ENCODE results near the gene TECPR2. TPM values are rescaled to one million over a fixed set of nuclear protein-coding genes. Genes with fewer than 3 reads are reported as not detected.
A peak's percentile ranks its signal among the peaks of the same experiment; 100 is the strongest.
"Not testable (repeated sequence)": the region's sequence is repeated elsewhere in the genome, so short reads cannot be mapped to it uniquely, and the experiment has no call there.

TECPR2 gene
- total RNA-seq, 2 donors from 2014 or later: 8.4 to 16.6 TPM

DNA sequence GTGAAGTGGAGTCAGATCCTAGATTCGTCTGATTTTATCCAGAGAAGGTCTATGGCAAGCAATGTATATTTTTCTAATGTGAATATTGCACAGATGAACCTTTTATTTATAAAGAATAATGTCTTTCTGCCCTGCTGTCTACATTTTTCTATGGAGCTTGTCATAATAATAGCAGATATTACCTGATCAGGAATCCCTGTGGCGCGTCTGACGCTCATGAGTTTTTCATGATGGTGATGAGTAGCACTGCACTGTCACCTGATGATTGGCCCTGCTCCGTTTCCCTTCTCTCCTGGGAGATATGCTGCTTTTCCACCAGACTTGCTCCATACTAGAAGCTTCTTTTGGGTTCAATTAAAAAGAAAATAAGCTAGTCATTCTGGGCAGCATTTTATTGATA lies 20.5 kb upstream of the TECPR2 start:
- H3K4me1 Mint-ChIP-seq: peaks cover 4% of the 10 kb centered on the region
- ATAC-seq (no peak), DNase-seq (no peak)
- H3K27ac Mint-ChIP-seq: no peak overlapping the region
- H3K36me3 Mint-ChIP-seq (ENCODE audit: low read depth): peaks cover 2% of the 10 kb centered on the region
- H3K27me3 Mint-ChIP-seq: no peaks in the 10 kb centered on the region
- no peaks in the 10 kb centered on the region for H3K9me3 ChIP-seq (ENCODE audit: control insufficient read depth, low read length, poor library complexity, severe bottlenecking)
- H3K4me3 Mint-ChIP-seq: no peak overlapping the region

DNA sequence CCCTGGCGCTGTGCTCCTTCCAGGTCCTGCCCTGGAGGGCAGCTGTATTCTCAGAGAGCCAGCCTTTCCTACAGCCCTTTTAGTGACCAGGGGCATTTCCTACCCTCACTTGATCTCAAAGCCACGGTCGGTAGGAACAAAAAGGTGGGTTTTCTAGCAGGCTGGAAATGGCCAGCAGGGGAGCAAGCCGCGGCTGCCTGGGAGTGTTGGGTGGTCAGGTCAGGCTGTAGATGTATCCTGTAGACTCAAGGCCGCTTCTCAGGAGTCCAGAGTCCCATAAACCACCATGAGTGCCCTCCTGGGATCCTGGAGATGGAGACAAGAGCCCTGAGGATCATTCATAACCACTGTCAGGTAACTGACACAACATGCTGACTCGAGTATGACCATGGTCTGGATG lies 18.7 kb upstream of the TECPR2 start:
- no peak for ATAC-seq
- no peak overlapping the region for H3K27ac Mint-ChIP-seq

DNA sequence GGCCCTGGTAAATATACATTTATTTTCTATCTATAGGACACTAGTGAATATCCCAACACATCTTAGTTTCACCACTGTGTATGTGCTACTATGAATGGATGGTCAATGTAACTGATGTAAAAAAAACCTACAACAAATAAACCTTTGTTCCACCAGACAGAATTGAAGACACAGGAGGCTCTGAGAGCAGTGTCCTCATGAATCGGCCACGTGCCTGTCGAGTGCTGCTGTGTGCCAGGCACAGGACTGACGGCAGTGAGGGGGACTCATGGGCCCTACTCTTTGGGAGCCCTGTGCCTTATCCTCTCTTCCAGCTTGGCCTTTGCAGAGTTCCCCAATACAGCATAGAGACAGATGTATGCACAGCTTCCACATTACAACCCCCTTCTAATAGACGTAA lies 18.3 kb upstream of the TECPR2 start:
- Mint-ChIP-seq H3K27me3 (no peaks in the 10 kb centered on the region), H3K36me3 (ENCODE audit: low read depth) (no peaks in the 10 kb centered on the region), H3K4me1 (peaks cover 2% of the 10 kb centered on the region), H3K27ac (peak overlapping the region; percentile 57), H3K4me3 (no peak overlapping the region)
- DNase-seq (no peak), ATAC-seq (no peak)
- H3K9me3 ChIP-seq (ENCODE audit: control insufficient read depth, low read length, poor library complexity, severe bottlenecking): no peaks in the 10 kb centered on the region

More for the DNA sequence above, 18.7 kb upstream of the TECPR2 start:
- H3K36me3 Mint-ChIP-seq (ENCODE audit: low read depth): no peaks in the 10 kb centered on the region
- DNase-seq: no peak
- no peak overlapping the region for H3K4me3 Mint-ChIP-seq
- peaks cover 2% of the 10 kb centered on the region for H3K4me1 Mint-ChIP-seq
- H3K27me3 Mint-ChIP-seq: no peaks in the 10 kb centered on the region
- no peaks in the 10 kb centered on the region for H3K9me3 ChIP-seq (ENCODE audit: control insufficient read depth, low read length, poor library complexity, severe bottlenecking)

DNA sequence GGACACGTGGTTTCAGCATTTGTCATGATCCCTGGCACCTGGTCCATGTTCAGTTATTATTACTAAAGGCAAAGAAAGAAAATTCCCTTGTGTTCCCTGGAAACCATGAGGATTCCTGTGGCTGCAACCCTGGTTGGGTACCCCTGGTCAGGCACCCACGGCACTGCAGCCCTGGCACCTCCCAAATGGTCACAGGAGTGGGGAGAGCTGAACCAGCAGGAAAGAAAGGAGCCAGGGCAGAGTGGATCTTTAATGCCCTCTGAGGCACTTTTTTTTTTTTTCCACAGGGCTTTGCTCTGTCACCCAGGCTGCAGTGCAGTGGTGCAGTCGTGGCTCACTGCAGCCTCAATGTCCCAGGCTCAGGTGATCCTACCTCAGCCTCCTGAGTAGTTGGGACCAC lies 17.5 kb upstream of the TECPR2 start:
- Mint-ChIP-seq H3K27me3 (no peaks in the 10 kb centered on the region), H3K27ac (peak overlapping the region; percentile 57), H3K4me1 (peaks cover 2% of the 10 kb centered on the region), H3K36me3 (ENCODE audit: low read depth) (no peaks in the 10 kb centered on the region), H3K4me3 (no peak overlapping the region)
- no peaks in the 10 kb centered on the region for H3K9me3 ChIP-seq (ENCODE audit: control insufficient read depth, low read length, poor library complexity, severe bottlenecking)
- DNase-seq (no peak), ATAC-seq (no peak)

DNA sequence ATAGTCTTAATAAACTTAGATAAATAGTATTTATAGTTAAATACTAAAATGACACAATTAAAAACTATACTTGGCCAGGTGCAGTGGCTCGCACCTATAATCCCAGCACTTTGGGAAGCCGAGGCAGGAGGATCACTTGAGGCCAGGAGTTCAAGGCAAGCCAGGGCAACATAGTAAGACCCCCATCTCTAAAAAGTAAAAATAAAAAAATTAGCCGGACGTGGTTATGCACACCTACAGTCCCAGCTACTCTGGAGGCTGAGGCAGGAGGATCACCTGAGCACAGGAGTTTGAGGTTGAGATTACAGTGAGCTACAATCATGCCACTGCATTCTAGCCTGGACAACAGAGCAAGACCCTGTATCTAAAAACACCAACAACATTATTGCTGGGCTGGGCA lies 16.1 kb upstream of the TECPR2 start:
- H3K9me3 ChIP-seq (ENCODE audit: control insufficient read depth, low read length, poor library complexity, severe bottlenecking): no peaks in the 10 kb centered on the region
- no peaks in the 10 kb centered on the region for H3K27me3 Mint-ChIP-seq
- DNase-seq (no peak), ATAC-seq (no peak)
- no peaks in the 10 kb centered on the region for H3K36me3 Mint-ChIP-seq (ENCODE audit: low read depth)
- no peak overlapping the region for H3K4me3 Mint-ChIP-seq
- H3K4me1 Mint-ChIP-seq: peaks cover 2% of the 10 kb centered on the region
- no peak overlapping the region for H3K27ac Mint-ChIP-seq

DNA sequence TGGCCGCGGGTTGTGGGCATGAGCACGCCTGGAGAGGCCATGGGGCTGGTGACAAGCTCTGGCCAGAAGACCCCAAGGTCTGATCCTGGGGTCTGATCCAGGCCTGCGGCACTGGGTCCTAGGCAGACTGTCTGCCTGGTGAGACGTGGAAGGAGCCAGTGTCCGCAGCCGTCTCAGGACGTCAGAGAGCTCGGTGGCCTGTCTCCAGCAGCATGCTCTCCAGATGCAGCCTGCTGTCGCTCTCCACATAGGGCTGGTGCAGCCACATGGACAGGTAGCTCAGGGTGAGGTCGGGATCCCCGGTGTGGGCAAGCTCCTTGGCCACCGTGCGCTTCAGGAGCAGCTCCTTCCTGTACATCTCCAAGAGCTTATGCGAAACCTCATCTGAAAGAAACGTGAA lies 14.4 kb upstream of the TECPR2 start:
- Mint-ChIP-seq H3K27ac (no peak overlapping the region), H3K4me3 (no peak overlapping the region), H3K36me3 (ENCODE audit: low read depth) (no peaks in the 10 kb centered on the region), H3K27me3 (no peaks in the 10 kb centered on the region), H3K4me1 (peaks cover 2% of the 10 kb centered on the region)
- DNase-seq: no peak
- no peaks in the 10 kb centered on the region for H3K9me3 ChIP-seq (ENCODE audit: control insufficient read depth, low read length, poor library complexity, severe bottlenecking)
- ATAC-seq: no peak

DNA sequence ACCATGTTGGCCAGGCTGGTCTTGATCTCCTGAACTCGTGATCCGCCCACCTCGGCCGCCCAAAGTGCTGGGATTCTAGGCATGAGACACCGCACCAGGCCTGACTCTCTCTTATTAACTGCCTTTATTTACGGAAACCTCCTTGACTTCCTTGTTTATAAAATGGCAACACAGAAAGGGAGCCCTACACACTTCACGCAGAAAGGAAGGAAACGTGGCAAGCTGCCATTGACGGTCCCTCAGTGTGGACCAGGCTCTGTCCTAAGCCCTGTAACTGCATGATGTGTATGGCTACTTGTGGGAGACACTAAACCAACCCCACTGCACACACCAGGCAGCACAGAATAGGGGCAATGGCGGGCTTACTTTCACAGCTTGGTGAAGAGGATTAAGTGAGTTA lies 11.7 kb upstream of the TECPR2 start:
- Mint-ChIP-seq H3K27me3 (no peaks in the 10 kb centered on the region), H3K27ac (peak overlapping the region; percentile 51), H3K4me1 (peaks cover 2% of the 10 kb centered on the region), H3K4me3 (no peak overlapping the region), H3K36me3 (ENCODE audit: low read depth) (no peaks in the 10 kb centered on the region)
- H3K9me3 ChIP-seq (ENCODE audit: control insufficient read depth, low read length, poor library complexity, severe bottlenecking): no peaks in the 10 kb centered on the region
- ATAC-seq (no peak), DNase-seq (no peak)

DNA sequence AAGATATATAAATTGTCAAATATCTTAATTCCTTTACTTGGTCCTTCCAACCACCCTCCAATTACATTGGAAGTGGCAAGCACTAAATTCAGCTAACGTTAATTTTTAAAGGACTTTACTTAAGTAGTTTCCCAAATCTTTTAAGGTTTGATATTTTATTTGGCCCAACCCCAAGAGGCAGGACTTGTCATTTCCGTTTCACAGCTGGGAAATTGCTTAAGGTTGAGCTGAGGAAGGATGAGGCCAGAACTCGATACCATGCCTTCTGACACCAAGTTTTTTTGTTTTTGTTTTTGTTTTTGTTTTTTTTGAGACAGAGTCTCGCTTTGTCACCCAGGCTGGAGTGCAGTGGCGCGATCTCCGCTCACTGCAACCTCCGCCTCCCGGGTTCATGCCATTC lies 11.1 kb upstream of the TECPR2 start:
- H3K4me1 Mint-ChIP-seq; H3K27ac Mint-ChIP-seq; H3K9me3 ChIP-seq (ENCODE audit: control insufficient read depth, low read length, poor library complexity, severe bottlenecking); ATAC-seq; H3K4me3 Mint-ChIP-seq; H3K36me3 Mint-ChIP-seq (ENCODE audit: low read depth); H3K27me3 Mint-ChIP-seq; DNase-seq: not testable (repeated sequence)

DNA sequence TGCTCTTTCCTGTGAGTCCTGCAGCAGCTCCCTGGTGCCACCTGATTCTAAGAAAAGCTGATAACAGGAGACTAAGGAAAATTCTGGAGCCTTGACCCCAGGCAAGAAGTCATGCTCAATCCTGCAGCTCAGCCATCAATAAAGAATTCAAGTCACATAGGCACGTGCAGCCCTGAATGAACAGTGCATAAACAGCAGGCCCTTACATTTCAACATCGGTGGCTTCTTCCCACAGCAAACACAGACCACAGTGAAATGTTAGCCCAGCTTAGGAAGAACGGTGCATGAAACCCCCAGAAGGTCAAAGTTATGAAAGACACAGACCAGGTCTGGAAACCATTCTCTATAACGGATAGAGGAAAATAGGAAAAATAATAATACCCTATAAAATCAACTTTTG lies 10.5 kb upstream of the TECPR2 start:
- ATAC-seq: no peak

DNA sequence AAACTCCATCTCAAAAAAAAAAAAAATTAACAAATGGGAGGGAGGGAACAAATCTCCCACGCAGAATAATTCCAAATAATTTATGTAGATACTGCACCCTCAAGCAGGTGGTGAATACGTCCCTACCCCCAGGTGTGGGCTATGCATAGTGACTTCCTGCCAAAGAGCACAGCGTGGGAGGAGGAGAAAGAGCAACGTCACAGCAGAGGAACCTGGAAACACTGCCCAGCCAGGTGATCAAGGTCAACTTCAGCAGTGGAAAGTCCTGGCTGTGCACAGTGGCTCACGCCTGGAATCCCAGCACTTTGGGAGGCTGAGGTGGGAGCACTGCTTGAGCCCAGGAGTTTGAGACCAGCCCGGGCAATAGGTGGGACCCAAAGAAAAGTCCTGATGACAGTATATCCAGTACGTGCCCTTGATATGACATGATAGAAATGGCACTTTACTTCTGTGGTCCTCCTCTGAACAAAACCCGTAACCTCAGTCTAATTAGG lies 9.6 kb upstream of the TECPR2 start:
- H3K4me3 Mint-ChIP-seq: no peak overlapping the region
- peaks cover 4% of the 10 kb centered on the region for H3K4me1 Mint-ChIP-seq
- H3K9me3 ChIP-seq (ENCODE audit: control insufficient read depth, low read length, poor library complexity, severe bottlenecking): no peaks in the 10 kb centered on the region
- H3K27me3 Mint-ChIP-seq: no peaks in the 10 kb centered on the region
- DNase-seq (no peak), ATAC-seq (no peak)
- H3K36me3 Mint-ChIP-seq (ENCODE audit: low read depth): peaks cover 3% of the 10 kb centered on the region
- H3K27ac Mint-ChIP-seq: peak overlapping the region; percentile 47

More for the DNA sequence above, 10.5 kb upstream of the TECPR2 start:
- DNase-seq: no peak
- H3K27ac Mint-ChIP-seq: no peak overlapping the region
- H3K4me3 Mint-ChIP-seq: no peak overlapping the region
- H3K36me3 Mint-ChIP-seq (ENCODE audit: low read depth): peaks cover under 1% of the 10 kb centered on the region
- peaks cover 2% of the 10 kb centered on the region for H3K4me1 Mint-ChIP-seq
- no peaks in the 10 kb centered on the region for H3K9me3 ChIP-seq (ENCODE audit: control insufficient read depth, low read length, poor library complexity, severe bottlenecking)
- H3K27me3 Mint-ChIP-seq: no peaks in the 10 kb centered on the region

DNA sequence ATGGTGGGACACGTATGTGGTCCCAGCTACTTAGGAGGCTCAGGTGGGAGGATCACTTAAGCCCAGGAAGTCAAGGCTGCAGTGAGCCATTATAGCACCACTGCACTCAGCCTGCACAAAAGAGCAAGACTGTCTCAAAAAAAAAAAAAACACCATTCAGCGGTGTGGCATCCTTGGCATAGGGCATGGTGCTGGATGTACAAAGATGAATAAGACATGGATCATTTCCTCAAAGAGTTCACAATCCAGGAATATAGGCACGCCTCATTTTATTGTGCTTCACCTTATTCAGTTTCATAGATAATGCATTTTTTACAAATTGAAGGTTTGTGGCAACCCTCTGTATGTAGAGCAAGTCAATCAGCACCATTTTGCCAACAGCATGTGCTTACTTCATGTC lies 6.5 kb upstream of the TECPR2 start:
- H3K27me3 Mint-ChIP-seq: no peaks in the 10 kb centered on the region
- DNase-seq: no peak
- H3K4me1 Mint-ChIP-seq: peaks cover 15% of the 10 kb centered on the region
- peaks cover 3% of the 10 kb centered on the region for H3K36me3 Mint-ChIP-seq (ENCODE audit: low read depth)
- no peak for ATAC-seq
- H3K27ac Mint-ChIP-seq: peak overlapping the region; percentile 29
- no peaks in the 10 kb centered on the region for H3K9me3 ChIP-seq (ENCODE audit: control insufficient read depth, low read length, poor library complexity, severe bottlenecking)
- H3K4me3 Mint-ChIP-seq: no peak overlapping the region

DNA sequence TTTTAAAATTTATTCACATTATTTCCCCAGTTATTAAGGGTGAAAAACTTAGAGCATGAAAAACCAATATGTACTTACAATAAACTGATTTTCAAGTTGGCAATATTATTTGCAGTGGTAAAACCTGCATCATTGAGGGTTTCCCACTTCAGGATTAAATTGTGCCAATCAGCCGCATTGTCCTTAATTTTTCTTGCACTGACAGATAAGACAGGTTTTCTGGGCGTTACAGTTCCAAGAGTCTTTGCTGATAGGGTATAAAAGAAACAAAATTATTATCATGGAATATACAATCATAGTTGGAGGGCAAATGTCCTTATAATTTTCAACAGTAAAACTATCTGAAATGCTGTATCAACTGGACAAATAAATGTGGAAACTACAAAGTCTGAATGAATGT lies 3.4 kb upstream of the TECPR2 start:
- Mint-ChIP-seq H3K27ac (no peak overlapping the region), H3K27me3 (no peaks in the 10 kb centered on the region), H3K4me1 (peaks cover 19% of the 10 kb centered on the region), H3K4me3 (no peak overlapping the region), H3K36me3 (ENCODE audit: low read depth) (peaks cover 3% of the 10 kb centered on the region)
- ATAC-seq: no peak
- no peak for DNase-seq
- H3K9me3 ChIP-seq (ENCODE audit: control insufficient read depth, low read length, poor library complexity, severe bottlenecking): no peaks in the 10 kb centered on the region

DNA sequence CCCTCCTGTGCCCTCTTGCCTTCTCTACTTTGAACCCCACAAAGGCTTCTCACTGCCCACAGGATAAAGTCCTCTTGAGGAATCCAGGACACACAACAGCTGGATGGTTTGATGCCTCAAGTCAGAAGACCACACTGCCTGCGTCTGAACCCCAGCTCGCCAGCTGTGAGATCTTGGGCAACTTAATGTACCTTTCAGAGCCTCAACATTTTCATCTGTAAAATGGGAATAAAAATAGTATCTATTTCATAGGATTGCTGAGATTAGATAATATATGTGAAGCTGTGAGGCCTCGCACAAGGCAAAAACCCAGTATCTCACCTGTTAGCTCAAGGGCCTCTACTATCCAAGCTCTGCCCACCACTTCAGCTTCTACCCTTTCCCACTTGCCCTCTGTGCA lies 2.4 kb upstream of the TECPR2 start:
- Mint-ChIP-seq H3K27ac (no peak overlapping the region), H3K36me3 (ENCODE audit: low read depth) (peaks cover 3% of the 10 kb centered on the region)
- no peak for DNase-seq

DNA sequence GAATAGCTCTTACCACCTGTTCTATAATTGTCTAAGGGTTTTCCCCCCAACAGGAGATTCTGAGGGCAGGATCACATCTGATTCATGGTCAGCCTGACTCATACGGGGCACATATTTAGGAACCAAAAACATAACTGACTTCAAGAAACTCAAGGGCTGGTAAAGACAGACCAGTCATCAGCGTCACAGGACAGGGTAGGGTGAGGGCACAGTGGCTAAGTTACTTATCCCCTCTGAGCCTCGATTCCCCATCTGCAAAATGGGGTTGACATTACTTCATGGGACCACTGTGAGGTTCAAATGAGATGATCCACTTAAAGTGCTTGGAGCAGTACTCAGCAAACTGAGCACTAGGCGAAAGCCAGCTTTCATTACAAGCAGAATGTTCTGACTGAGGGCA lies 657 bp upstream of the TECPR2 start:
- H3K27me3 Mint-ChIP-seq: no peaks in the 10 kb centered on the region
- no peak overlapping the region for H3K27ac Mint-ChIP-seq
- H3K36me3 Mint-ChIP-seq (ENCODE audit: low read depth): peaks cover 3% of the 10 kb centered on the region

More for the DNA sequence above, 2.4 kb upstream of the TECPR2 start:
- peaks cover 19% of the 10 kb centered on the region for H3K4me1 Mint-ChIP-seq
- no peak overlapping the region for H3K4me3 Mint-ChIP-seq
- no peaks in the 10 kb centered on the region for H3K9me3 ChIP-seq (ENCODE audit: control insufficient read depth, low read length, poor library complexity, severe bottlenecking)
- no peak for ATAC-seq
- no peaks in the 10 kb centered on the region for H3K27me3 Mint-ChIP-seq

More for the DNA sequence above, 657 bp upstream of the TECPR2 start:
- Mint-ChIP-seq H3K4me3 (peak overlapping the region; percentile 96), H3K4me1 (peaks cover 21% of the 10 kb centered on the region)
- H3K9me3 ChIP-seq (ENCODE audit: control insufficient read depth, low read length, poor library complexity, severe bottlenecking): no peaks in the 10 kb centered on the region
- ATAC-seq: peak; percentile 14
- no peak for DNase-seq
